Glomerular visceral epithelial cell (primary cell): ENCODE measurements around the gene MAD2L1BP.

Experiments
- DNase-seq: peaks from one replicate; pipeline ENCODE4 v3.0.0-alpha.2; 2016; ENCODE audit errors: extremely low spot score

The MAD2L1BP gene

GRCh38 chr6:43682724-43683429, 47.2 kb downstream of the MAD2L1BP start:
- no peak for DNase-seq

- no peak for DNase-seq
Measured at GRCh38 chr6:43683708-43684455, 48.2 kb downstream of the MAD2L1BP start.

- DNase-seq, result no peak
Measured at GRCh38 chr6:43687079-43687436, 51.4 kb downstream of the MAD2L1BP start.

- peak; percentile 79 for DNase-seq
Measured at GRCh38 chr6:43687437-43688347, 52.1 kb downstream of the MAD2L1BP start, which contains the start of gene MRPS18A. TSS of gene MRPS18A (minus strand) at chr6:43687791. CDS start at chr6:43687779, 12 bp downstream.

GRCh38 chr6:43689421-43689820, 53.8 kb downstream of the MAD2L1BP start:
- no peak for DNase-seq
